MV-4-11 (cell line): ENCODE results near the gene BHLHA15.

Source experiments
- DNase-seq: peaks from one replicate; lab custom pipeline; 2025; lab: John Stamatoyannopoulos, UW

Gene BHLHA15

GRCh38 chr7:98211221-98211675 is at the start of gene BHLHA15:
BHLHA15 (plus strand) TSS chr7:98211439; CDS start chr7:98212310, 871 bp downstream.
- no peak for DNase-seq

DNA sequence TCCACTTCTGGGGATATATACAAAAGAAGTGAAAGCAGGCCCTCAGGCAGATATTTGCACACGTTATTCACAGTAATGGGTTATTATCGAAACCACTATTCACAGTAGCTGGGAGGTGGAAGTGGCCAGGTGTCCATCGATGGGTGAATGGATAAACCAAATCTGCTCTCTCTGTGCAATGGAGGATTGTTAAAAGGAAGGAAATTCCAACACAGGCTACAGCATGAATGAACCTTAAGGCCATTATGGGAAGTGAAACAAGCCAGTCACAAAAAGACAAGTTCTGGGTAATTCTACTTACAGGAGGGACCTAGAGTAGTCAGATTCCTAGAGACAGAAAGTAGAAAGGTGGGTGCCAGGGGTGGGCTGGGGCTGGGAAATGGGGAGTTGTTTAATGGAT is 48.5 kb upstream of the BHLHA15 start:
- DNase-seq: peak; percentile 65

GRCh38 chr7:98163269-98163668 is 48.0 kb upstream of the BHLHA15 start:
- no peak for DNase-seq

DNA sequence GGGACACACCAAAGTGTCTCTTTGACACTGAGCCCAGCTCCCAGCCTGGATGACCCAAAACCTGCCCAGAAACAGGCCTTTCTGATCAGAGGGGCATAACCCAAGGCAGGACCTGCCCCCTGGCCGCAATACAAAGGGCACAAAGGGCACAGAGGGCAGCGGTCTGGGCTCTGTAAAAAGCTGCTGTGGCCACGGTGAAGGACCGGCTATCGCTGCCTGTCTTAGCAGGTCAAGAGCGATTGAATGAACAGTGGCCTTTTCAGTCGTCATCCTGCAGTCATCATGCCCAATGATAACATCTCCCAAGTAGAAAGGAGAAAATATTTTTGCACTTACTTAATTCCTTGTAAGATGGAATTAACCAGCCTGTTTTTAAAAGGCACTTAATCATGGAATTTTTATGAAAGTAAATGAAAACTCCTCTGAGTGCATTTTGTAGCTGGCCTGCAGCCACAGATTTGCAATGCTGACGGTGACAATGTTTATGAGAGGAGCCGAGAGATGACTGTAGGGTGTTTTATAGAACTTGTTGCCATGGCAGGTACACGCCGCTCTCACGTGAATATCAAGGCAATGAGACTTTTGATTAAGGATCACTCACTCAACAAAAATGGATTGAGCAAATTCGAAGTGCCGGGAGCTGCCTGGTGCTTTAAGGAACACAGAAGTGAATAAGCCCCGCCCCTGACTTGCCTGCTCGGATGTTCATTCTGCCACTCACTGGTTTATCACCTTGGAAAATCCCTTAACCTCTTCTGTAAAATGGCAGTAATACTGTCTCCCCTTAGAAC is 47.3 kb upstream of the BHLHA15 start:
- DNase-seq: no peak

DNA sequence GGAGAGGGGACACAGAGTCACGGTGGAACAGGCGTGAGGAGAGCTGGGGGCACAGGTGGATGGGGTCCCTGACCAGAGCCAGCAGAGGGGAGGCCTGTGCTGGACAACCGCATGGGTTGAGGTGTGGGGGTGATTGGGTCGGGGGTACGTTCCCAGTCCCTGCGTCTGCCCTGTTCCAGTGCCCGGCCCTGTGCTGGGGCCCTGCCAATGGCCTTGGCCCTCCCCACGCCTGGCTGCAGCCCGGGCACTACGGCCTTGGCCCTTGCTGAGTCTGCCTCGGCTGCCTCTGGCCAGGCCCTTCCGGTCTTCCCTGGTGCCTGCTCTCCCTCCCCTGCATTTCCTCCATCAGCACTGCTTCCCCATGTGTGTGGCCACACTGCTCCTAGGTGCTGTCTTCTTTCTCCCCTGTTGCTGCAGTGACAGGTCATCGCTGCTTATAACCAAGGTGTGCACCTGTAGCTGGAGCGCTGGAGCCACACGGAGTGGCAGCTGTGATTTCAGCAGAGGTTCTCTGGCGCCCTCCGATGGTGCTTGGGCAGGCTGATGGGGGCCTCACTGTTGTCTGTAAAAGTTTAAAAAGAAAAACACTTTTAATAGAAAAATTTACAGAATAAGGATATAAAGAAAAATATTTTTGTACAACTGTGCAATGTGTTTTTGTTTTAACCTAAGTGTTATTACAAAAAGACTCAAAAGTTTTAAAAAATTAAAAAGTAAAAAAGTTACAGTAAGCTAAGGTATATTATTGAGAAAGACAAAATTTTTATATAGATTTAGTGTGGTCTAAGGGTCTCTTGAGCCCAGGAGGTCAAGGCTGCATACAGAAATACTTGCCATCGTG is 45.2 kb upstream of the BHLHA15 start:
- DNase-seq: no peak

DNA sequence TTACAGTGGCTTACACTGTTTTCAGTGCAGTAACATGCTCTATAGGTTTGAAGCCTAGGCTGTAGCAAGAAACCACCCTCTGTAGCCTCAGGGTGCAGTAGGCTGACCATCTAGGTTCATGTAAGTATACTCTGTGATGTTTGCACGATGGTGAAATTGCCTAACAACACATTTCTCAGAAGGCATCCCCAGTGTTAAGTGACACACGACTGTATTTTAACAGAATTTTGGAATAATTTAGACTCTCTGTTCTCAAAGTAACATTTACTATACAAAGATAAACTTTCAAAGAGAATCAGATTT is 44.6 kb upstream of the BHLHA15 start:
- DNase-seq: no peak

- no peak for DNase-seq
Observed at GRCh38 chr7:98167653-98168052, 43.6 kb upstream of the BHLHA15 start.

DNA sequence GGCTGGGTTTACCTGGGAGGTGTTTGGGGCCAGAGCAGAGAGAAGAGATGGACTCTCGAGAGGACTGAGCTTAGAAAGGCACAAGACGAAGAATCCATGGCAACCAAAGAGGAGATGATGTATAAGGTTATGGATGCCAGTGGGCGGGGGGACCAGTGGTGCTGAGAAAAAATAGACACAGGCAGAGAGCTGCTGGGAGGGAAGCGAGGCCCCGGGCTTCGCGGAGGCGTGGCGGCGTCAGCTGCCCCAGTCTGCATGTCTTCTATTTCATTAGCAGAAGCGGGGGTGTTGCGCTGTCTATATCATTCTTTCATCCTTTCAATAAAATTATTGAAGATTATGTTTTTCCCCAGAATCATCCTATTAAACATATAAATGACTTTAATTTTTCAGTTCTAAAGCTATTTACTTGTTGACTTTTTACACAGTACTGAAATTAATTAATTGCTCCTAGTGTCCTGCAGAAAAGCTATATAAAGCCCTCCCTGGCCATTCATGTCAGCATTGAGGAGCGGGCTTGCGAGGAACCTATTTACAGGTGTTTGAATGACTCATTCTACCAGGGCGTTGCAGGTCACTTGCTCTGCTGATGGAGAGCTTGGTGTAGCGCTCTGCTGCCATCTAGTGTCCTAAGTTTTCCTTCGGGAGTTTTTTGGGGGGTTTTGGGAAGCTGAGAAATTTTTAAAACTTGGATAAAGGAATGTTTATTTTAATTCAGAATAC is 42.9 kb upstream of the BHLHA15 start:
- peak; percentile 13 for DNase-seq

DNA sequence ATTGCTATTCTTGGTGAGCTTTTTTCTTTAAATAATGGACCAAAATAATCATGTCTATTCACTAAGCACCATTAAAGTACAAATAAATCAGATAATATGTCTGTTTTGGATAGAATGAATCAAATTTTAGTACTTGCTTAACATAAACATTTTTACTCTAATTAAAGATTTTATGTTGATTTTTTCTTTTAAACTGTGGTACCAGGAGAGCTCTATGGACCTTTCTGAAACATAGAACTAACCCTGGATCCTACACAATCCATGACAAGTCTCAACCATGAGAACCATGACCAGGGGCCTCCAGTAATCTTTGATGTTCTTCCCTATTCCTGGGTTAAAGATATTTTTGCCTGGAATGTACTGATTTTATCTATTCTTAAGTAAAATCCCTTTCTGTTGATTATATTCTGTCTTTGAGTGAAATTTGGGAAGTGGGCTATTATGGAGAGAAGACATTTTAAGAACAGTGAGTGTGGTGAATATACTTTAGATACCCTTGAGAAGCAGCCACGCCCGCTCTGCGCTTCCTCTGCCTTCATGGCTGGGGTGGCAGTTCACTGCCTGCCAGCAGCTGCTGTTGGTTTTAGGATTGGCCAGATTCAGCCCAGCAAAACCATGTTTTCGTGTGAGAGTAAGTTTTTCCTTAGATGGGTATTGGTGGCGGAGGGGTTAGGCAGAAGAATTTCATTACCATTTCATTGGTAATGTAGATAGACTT is 42.2 kb upstream of the BHLHA15 start:
- DNase-seq: no peak

DNA sequence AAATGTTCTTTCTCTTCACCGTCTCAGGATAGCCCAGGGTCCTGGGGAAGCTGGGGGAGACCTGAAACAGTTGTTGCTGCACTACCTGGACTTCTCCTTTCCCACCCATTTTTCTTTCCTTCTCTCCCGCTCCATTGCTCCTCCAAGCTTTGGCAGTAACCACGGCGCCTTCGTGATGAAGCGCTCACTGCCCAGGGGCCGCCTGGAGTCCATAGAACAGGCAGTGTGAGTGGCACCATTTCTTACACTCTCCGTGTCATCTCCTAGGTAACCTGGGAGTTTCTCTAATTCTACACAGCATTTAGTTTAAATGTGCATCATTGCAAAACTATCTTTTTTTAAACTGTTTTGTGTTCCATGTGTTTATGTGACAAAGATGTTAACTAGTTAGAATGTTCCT is 40.3 kb upstream of the BHLHA15 start:
- no peak for DNase-seq

GRCh38 chr7:98171449-98171848 is 39.8 kb upstream of the BHLHA15 start:
- no peak for DNase-seq

DNA sequence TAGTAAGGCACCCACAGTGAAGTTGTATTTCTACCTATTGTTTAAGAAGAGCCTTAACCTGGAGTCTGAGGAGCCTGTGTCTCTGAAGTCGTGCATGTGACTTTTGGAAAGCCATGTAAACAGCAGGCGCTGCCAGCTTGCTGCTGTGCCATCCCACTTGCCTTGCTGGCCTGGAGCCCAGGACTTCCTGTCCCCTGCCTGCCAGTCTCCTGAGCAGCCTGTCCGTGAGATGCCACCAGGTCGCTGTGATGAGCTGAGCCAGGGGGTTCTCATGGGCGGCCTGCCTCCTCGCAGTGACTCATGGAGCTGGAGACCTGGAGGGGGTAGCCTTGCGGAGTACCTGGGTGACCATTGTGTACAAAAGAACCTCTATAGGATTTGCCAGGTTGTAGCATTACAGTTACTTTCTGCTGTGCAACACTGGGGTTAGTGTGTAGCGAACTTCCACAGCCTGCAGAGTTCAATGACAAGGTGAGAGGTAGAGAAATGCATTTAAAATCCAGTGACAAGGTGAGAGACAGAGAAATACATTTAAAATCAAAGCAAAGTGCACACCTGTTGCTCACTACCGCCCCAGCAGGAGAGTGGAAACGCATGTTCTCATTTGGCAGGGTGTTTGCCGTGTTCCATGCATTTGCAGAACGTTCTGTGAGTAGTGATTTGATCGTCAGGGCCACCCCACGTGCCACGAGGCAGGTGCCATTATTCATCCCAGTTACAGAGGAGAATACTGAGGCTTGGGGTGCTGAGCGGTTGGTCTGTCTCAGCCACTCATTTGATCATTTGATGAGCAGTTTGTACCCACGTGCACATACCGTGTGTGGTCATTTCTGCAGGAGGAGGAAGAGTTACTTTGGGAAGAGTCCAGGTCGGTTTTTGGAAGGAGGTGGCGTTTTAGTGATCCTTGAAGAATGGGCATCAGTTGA is 36.6 kb upstream of the BHLHA15 start:
- DNase-seq: no peak

GRCh38 chr7:98175260-98175940 is 35.8 kb upstream of the BHLHA15 start:
- no peak for DNase-seq

GRCh38 chr7:98177553-98177952 is 33.7 kb upstream of the BHLHA15 start:
- no peak for DNase-seq

GRCh38 chr7:98178321-98178720 is 32.9 kb upstream of the BHLHA15 start:
- no peak for DNase-seq

DNA sequence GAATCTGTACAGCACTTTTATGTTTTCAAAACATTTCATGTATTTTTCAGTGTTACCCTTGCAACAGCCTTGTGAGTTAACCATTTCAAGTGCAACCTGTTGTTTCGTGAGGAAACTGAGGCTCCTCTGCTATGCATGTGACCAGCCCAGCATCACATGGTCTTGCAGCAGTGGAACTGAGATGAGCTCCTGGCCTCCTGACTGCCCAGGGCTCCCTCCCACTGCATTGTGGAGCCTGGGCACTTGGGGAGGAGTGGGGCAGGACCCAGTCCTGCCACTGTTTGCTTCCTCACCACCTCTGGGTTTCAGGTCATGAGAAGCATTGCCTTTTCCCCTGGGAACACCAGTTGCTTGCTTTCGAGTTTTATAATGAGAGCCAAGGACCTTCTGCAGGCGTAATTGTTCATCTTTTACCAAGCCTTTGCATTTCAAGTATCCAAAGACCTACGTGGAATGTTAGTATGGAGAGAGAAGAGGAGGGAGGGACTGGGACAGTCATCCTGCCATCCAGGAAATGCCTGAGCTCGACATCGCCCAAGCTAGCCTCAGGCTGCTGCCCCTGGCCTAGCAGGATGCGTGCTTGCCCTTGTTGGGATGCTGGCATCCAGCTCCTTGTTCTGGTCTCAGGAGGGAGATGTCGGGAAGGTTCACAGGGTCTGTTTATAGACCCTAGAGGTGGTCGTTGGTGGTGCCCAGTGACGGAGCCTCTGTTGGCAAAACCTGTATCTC is 32.3 kb upstream of the BHLHA15 start:
- DNase-seq: no peak

- DNase-seq: no peak
Observed at GRCh38 chr7:98180751-98181150, 30.5 kb upstream of the BHLHA15 start.

- peak; percentile 82 for DNase-seq
Observed at GRCh38 chr7:98185101-98185500, 26.1 kb upstream of the BHLHA15 start.

DNA sequence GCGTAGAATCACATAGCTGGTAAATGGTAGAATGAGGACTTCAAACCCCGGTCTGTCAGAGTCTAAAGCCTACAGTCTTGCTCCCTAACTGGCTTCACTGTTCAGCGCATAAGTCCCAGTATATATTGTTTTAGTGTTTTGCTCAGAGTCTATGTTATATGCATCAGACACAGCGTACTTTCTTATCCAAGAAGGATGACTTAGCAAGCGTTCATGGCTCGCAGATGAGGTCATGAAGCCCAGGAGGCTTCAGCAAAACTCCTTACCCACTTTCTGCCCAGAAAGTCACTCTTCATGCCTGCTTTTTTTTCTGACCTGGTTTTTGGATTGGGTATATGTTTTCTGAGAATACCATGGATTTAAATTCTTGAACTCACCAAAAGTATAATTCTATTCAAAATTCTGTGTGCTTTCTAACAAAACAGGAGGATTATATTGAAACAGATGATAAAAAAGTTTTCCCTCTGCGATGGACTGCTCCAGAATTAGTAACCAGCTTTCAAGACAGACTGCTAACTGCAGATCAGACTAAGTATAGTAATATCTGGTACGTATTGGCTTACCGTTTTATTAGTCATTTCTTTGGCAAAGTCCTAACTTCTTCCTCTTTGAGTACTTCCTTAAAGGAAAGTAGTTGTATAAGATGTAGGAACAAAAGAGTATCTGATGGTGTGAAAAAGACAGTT is 24.6 kb upstream of the BHLHA15 start:
- no peak for DNase-seq
